K562 (cell line): ENCODE data around the gene NDUFV3. TPM values are rescaled to one million over a fixed set of nuclear protein-coding genes. Genes with fewer than 3 reads are reported as not detected.

Experiments
- ATAC-seq: fragments of 200-7000 bp; cut with Tn5 transposase; 3 replicates; pipeline ENCODE4 v1.9.1; 2020; ENCODE audit warnings: moderate library complexity
- BruUV-seq: library from RNA; stranded (reverse); fragments of 400-500 nt; replicated peaks from 2 replicates; lab custom pipeline; 2021; lab: Mats Ljungman, UMichigan
- CTCF ChIA-PET: fragments of 300-600 bp; formaldehyde crosslinking; extraction: SDS; loops from one replicate; lab custom pipeline; 2021; ENCODE audit warnings: low intra/inter-chr PET ratio; lab: Yijun Ruan, JAX
- POLR2A ChIA-PET: fragments of 300-600, 350-650 bp; sonication (Branson Sonifier 250); formaldehyde crosslinking; extraction: SDS; loops from one replicate; lab custom pipeline; 2021; ENCODE audit warnings: antibody characterized with exemption, inconsistent platforms; lab: Yijun Ruan, JAX
- DNase-seq, 4 experiments: peaks; one replicate each; pipeline versions ENCODE4 v3.0.0 to v3.0.0-alpha.2; 2011 to 2018; ENCODE audit warnings: low spot score in 3 of 4, mixed read lengths in 3 of 4; ENCODE audit errors: extremely low read depth in 1 of 4
- FAIRE-seq: peaks from 2 replicates; lab custom pipeline; 2011; peaks lifted over from hg19 to GRCh38; lab: Jason Lieb, UNC
- H2AFZ ChIP-seq: 2 replicates; pipeline ENCODE4 v1.6.0; 2011; ENCODE audit warnings: low read depth, low read length, control low read depth, inconsistent platforms
- H3K27ac ChIP-seq: fragments of 200-600 bp; 3 replicates; pipeline ENCODE4 v1.8.0; 2011; ENCODE audit warnings: low read depth, mild to moderate bottlenecking, control low read depth, inconsistent platforms, low read length, moderate library complexity, mixed read lengths; ENCODE audit errors: extremely low read depth
- H3K27me3 ChIP-seq, 2 experiments: fragments of 300-600 bp in 1 of 2; 2 replicates in 1 of 2; 3 replicates in 1 of 2; pipeline versions ENCODE4 v1.6.0 to v1.8.0; 2011; ENCODE audit warnings: inconsistent platforms in 2 of 2, low read length in 2 of 2, mild to moderate bottlenecking in 1 of 2, mixed read lengths in 1 of 2, moderate library complexity in 1 of 2; ENCODE audit not compliant: control insufficient read depth in 2 of 2, insufficient read depth in 2 of 2
- H3K36me3 ChIP-seq: fragments of 300-600 bp; 3 replicates; pipeline ENCODE4 v1.8.0; 2011; ENCODE audit warnings: mild to moderate bottlenecking, low read length, inconsistent platforms; ENCODE audit not compliant: control insufficient read depth, insufficient read depth
- H3K4me1 ChIP-seq, 2 experiments: fragments of 200-600 bp in 1 of 2; replicated peaks in 1 of 2; 2 replicates in 1 of 2; 3 replicates in 1 of 2; pipeline versions ENCODE4 v1.5.1 to v1.8.0; 2011; ENCODE audit warnings: inconsistent platforms in 2 of 2, low read length in 2 of 2, mild to moderate bottlenecking in 1 of 2, mixed read lengths in 1 of 2, moderate library complexity in 1 of 2; ENCODE audit not compliant: control insufficient read depth in 2 of 2, insufficient read depth in 2 of 2
- H3K4me2 ChIP-seq: 2 replicates; pipeline ENCODE4 v1.6.1; 2011; ENCODE audit warnings: low read length, control low read depth, inconsistent platforms, mixed read lengths; ENCODE audit not compliant: insufficient read depth
- H3K4me3 ChIP-seq: fragments of 200-600 bp; sonication (generic), shearing (Covaris generic); 2 replicates; pipeline ENCODE4 v1.5.1; 2016; ENCODE audit warnings: control low read depth, inconsistent platforms
- H3K79me2 ChIP-seq: fragments of 200-600 bp; 3 replicates; pipeline ENCODE4 v1.8.0; 2011; ENCODE audit warnings: low read length, inconsistent platforms; ENCODE audit not compliant: control insufficient read depth, insufficient read depth
- H3K9ac ChIP-seq, 2 experiments: 2 replicates each; pipeline versions ENCODE4 v1.6.0 to v1.6.1; 2011; ENCODE audit warnings: low read depth in 2 of 2, low read length in 2 of 2, control low read depth in 1 of 2, inconsistent platforms in 1 of 2, mild to moderate bottlenecking in 1 of 2, mixed read lengths in 1 of 2; ENCODE audit not compliant: insufficient read depth in 1 of 2
- H3K9me1 ChIP-seq: one replicate; pipeline ENCODE4 v1.6.0; 2011; ENCODE audit warnings: inconsistent platforms, mild to moderate bottlenecking, low read length, moderate library complexity; ENCODE audit not compliant: control insufficient read depth, insufficient read depth
- H3K9me3 ChIP-seq: replicated peaks from 2 replicates; pipeline ENCODE4 v1.5.1; 2011; ENCODE audit warnings: low read depth, low read length, inconsistent platforms; ENCODE audit not compliant: control insufficient read depth, insufficient read depth
- H4K20me1 ChIP-seq: replicated peaks from 2 replicates; pipeline ENCODE4 v1.6.1; 2011; ENCODE audit warnings: low read length, inconsistent platforms, mixed read lengths; ENCODE audit not compliant: control insufficient read depth, insufficient read depth
- CREB3 ChIP-seq: fragments of 450-650 bp; conservative IDR thresholded peaks from 2 replicates; pipeline ENCODE4 v1.6.1; 2016; ENCODE audit warnings: missing genetic modification characterization, low read depth, mild to moderate bottlenecking, missing compliant biosample characterization, moderate library complexity
- CREB5 ChIP-seq: fragments of 250-450 bp; sonication (Bioruptor Pico); IDR thresholded peaks from 2 replicates; pipeline ENCODE4 v1.5.0; 2020; ENCODE audit warnings: mild to moderate bottlenecking
- EWSR1 ChIP-seq: fragments of 450-650 bp; IDR thresholded peaks from 2 replicates; pipeline ENCODE4 v1.6.1; 2018; ENCODE audit warnings: borderline replicate concordance, mild to moderate bottlenecking, low read depth, moderate library complexity; ENCODE audit not compliant: partially characterized antibody
- FIP1L1 ChIP-seq: fragments of 200-400 bp; formaldehyde crosslinking; IDR thresholded peaks from 2 replicates; pipeline ENCODE4 v1.6.1; 2018; ENCODE audit warnings: mild to moderate bottlenecking, low read depth, low read length; ENCODE audit not compliant: poor library complexity, severe bottlenecking
- GATAD2A ChIP-seq: fragments of 450-650 bp; IDR thresholded peaks from 2 replicates; pipeline ENCODE4 v1.6.1; 2017
- HDAC3 ChIP-seq: fragments of 450-650 bp; IDR thresholded peaks from 2 replicates; pipeline ENCODE4 v1.6.1; 2018; ENCODE audit warnings: borderline replicate concordance, mild to moderate bottlenecking, moderate library complexity; ENCODE audit not compliant: partially characterized antibody
- NFE2L1 ChIP-seq: fragments of 450-650 bp; IDR thresholded peaks from 2 replicates; pipeline ENCODE4 v1.6.1; 2016; ENCODE audit warnings: missing genetic modification characterization, low read depth, mild to moderate bottlenecking, missing compliant biosample characterization, moderate library complexity, borderline replicate concordance
- OTX1 ChIP-seq: fragments of 450-650 bp; formaldehyde crosslinking; IDR thresholded peaks from 2 replicates; pipeline ENCODE4 v1.4.0; 2022; ENCODE audit warnings: mild to moderate bottlenecking
- POLR2A ChIP-seq: fragments of 450-650 bp; conservative IDR thresholded peaks from 2 replicates; pipeline ENCODE4 v1.6.1; 2016
- POLR2G ChIP-seq: fragments of 200-400 bp; formaldehyde crosslinking; IDR thresholded peaks from 2 replicates; pipeline ENCODE4 v1.6.1; 2017; ENCODE audit warnings: low read depth, mild to moderate bottlenecking, antibody characterized with exemption, low read length, moderate library complexity
- PRPF4 ChIP-seq: fragments of 200-400 bp; formaldehyde crosslinking; IDR thresholded peaks from one replicate; pipeline ENCODE4 v1.6.1; 2017; ENCODE audit warnings: low read length, low read depth, mild to moderate bottlenecking; ENCODE audit not compliant: insufficient read depth, poor library complexity, severe bottlenecking
- ZNF133 ChIP-seq: fragments of 250-450 bp; sonication (Bioruptor Pico); IDR thresholded peaks from 2 replicates; pipeline ENCODE4 v1.4.0; 2020; ENCODE audit warnings: mild to moderate bottlenecking
- ZNF561 ChIP-seq: fragments of 450-650 bp; formaldehyde crosslinking; conservative IDR thresholded peaks from 2 replicates; pipeline ENCODE4 v1.4.0; 2020; ENCODE audit warnings: mild to moderate bottlenecking, moderate library complexity
- WGBS: fragments of 100-300 bp; shearing (Covaris generic); methylation state at CpG from one replicate; pipeline ENCODE4 v1.1.6; 2016; ENCODE audit warnings: low coverage, mixed read lengths; ENCODE audit not compliant: insufficient coverage; ENCODE audit errors: missing lambda C conversion rate; 5-methylcytosine and 5-hydroxymethylcytosine counted together
- in situ Hi-C: fragments of 300-500 bp; cut with MboI; formaldehyde crosslinking; loops from 4 replicates; pipeline ENCODE4 v1.15.0; 2018; ENCODE audit warnings: inconsistent platforms, mixed read lengths
- intact Hi-C: fragments of 100-400 bp; cut with micrococcal nuclease; formaldehyde crosslinking; loops from 2 replicates; pipeline ENCODE4 v1.14.2; 2022
- polyA plus RNA-seq, 8 experiments: library from polyadenylated mRNA; depleted of rRNA in 4 of 8; stranded (reverse) in 5 of 8; unstranded in 3 of 8; fragments of >200 nt; fragmentation: Nextera tagmentation in 2 of 8; fragmentation: Illumina TruSeq in 1 of 8; extraction: Ambion mirVana in 2 of 8; extraction: Trizol in 1 of 8; gene quantifications; 2 replicates each; pipeline versions ENCODE4 v1.2.1 to v1.2.3, GENCODE V29; 2011 to 2014; ENCODE audit warnings: inconsistent platforms in 1 of 8, missing spikeins in 1 of 8
- total RNA-seq, 7 experiments: library from RNA; depleted of rRNA in 6 of 7; stranded (reverse); fragments of >200 nt in 6 of 7; fragmentation: Illumina TruSeq in 2 of 7; extraction: Trizol in 2 of 7; gene quantifications; 2 replicates each; pipeline versions ENCODE4 v1.2.1 to v1.2.3, GENCODE V29; 2011 to 2021; ENCODE audit warnings: low replicate concordance in 1 of 7
- TF ChIP-seq, protein P1 (sequence below): conservative IDR thresholded peaks from 2 replicates; pipeline ENCODE4 v1.6.1; 2011; ENCODE audit warnings: low read depth, mild to moderate bottlenecking, low read length; ENCODE audit not compliant: control insufficient read depth
- TF ChIP-seq, protein P2 (sequence below): fragments of 450-650 bp; IDR thresholded peaks from 2 replicates; pipeline ENCODE4 v1.6.1; 2016; ENCODE audit warnings: low read depth, mild to moderate bottlenecking, moderate library complexity

NDUFV3 gene
- total and polyA plus RNA-seq, 9 of the 15 experiments (the other 6 are each of a cell fraction or from before 2014, with no cell fraction given), result 19.1 to 87.8 (median 74.3) TPM

DNA sequence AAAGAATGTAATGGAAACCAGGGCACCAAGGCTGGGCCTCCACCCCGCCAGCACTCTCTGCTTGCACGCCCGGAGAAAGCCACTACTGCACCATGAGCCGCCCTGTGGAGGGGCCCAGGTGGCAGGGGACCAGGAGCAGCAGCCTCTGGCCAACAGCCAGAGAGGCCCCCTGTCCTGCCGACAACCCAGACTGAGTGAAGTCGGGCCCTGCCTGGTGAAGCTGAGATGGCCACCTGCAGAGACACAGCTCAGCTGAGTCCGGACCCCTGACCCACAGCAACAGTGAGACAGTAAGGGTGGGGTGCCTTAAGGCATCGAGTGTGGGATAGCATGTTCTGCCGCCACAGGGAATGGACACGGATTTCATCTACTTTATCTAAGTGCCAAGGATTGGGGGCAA lies 42.6 kb upstream of the NDUFV3 start:
- 96% methylated on average over 10 of the region's 10 CpGs for WGBS
- peaks cover 98% of the 10 kb centered on the region for H3K36me3 ChIP-seq
- no peaks in the 10 kb centered on the region for H3K9me3 ChIP-seq
- peaks cover 2% of the 10 kb centered on the region; the same call in 1 of the 2 replicates for H4K20me1 ChIP-seq
- in situ Hi-C loops, result no loop called here
- peaks cover 0 to 25% of the 10 kb centered on the region in 2 experiments; a peak in 1 of 5 replicates for H3K4me1 ChIP-seq
- H2AFZ ChIP-seq, result no peak overlapping the region
- intact Hi-C loops, result no loop called here
- H3K4me2 ChIP-seq, result no peak overlapping the region
- H3K9me1 ChIP-seq, result peaks cover 3% of the 10 kb centered on the region
- no peak overlapping the region for H3K27ac ChIP-seq
- no peak overlapping the region for H3K9ac ChIP-seq
- H3K27me3 ChIP-seq, result no peaks in the 10 kb centered on the region
- FAIRE-seq (no peak), DNase-seq (no peak), ATAC-seq (no peak; the same call in 2 of the 3 replicates)
- H3K4me3 ChIP-seq, result no peak overlapping the region
- TF ChIP-seq GATAD2A (no peak), CREB5 (CRISPR knock-in tag) (no peak), FIP1L1 (peak; percentile 17), HDAC3 (no peak), POLR2G (peak; percentile 55; the same call in 1 of the 2 replicates), CREB3 (tag) (no peak), ZNF561 (no peak), ZNF133 (no peak), NFE2L1 (tag) (no peak), OTX1 (CRISPR knock-in tag) (no peak), POLR2A (peak; percentile 51; the same call in 1 of the 2 replicates), EWSR1 (no peak), PRPF4 (no peak)
- TF ChIP-seq, protein P1, sequence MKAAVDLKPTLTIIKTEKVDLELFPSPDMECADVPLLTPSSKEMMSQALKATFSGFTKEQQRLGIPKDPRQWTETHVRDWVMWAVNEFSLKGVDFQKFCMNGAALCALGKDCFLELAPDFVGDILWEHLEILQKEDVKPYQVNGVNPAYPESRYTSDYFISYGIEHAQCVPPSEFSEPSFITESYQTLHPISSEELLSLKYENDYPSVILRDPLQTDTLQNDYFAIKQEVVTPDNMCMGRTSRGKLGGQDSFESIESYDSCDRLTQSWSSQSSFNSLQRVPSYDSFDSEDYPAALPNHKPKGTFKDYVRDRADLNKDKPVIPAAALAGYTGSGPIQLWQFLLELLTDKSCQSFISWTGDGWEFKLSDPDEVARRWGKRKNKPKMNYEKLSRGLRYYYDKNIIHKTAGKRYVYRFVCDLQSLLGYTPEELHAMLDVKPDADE, result no peak
- TF ChIP-seq, protein P2, sequence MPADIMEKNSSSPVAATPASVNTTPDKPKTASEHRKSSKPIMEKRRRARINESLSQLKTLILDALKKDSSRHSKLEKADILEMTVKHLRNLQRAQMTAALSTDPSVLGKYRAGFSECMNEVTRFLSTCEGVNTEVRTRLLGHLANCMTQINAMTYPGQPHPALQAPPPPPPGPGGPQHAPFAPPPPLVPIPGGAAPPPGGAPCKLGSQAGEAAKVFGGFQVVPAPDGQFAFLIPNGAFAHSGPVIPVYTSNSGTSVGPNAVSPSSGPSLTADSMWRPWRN, result no peak
- CTCF ChIA-PET, result no interaction called here
- H3K79me2 ChIP-seq, result peaks cover 53% of the 10 kb centered on the region
- POLR2A ChIA-PET, result no interaction called here
- no TSS peak for BruUV-seq
